ENCODE data around the gene IMMT.

DNA sequence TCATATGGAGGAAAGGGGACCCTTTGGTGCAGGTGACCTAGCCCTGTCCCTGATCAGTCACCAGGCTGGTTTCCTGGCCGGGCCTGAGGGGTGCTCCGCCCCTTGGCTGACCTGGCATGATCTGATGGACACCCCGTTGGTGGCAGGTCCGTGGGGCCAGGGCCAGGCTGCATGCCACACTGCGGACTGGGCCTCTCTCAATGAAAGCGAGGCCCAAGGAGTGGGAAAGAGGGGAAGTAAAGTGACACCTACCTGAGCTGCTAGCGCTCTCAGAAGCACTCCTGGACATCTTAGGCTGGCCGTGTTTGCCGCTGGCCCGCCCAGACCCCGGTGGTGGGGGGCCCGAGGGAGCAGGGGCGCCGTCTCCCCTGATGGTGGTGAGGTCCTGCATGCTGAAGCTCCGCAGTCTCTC is 37.1 kb upstream of the IMMT start:
- TF ChIP-seq, protein P1, sequence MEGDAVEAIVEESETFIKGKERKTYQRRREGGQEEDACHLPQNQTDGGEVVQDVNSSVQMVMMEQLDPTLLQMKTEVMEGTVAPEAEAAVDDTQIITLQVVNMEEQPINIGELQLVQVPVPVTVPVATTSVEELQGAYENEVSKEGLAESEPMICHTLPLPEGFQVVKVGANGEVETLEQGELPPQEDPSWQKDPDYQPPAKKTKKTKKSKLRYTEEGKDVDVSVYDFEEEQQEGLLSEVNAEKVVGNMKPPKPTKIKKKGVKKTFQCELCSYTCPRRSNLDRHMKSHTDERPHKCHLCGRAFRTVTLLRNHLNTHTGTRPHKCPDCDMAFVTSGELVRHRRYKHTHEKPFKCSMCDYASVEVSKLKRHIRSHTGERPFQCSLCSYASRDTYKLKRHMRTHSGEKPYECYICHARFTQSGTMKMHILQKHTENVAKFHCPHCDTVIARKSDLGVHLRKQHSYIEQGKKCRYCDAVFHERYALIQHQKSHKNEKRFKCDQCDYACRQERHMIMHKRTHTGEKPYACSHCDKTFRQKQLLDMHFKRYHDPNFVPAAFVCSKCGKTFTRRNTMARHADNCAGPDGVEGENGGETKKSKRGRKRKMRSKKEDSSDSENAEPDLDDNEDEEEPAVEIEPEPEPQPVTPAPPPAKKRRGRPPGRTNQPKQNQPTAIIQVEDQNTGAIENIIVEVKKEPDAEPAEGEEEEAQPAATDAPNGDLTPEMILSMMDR (IDR thresholded peaks at IDR 0.05), result no peak
- TF ChIP-seq POLR2A (IDR thresholded peaks at IDR 0.05), result no peak
